HepG2 (cell line): ENCODE results near the gene ISOC2. TPM values are rescaled to one million over a fixed set of nuclear protein-coding genes. Genes with fewer than 3 reads are reported as not detected.

Source experiments
- ELF1 ChIP-seq: sonication (generic); formaldehyde crosslinking; IDR thresholded peaks from 2 replicates; pipeline ENCODE4 v1.4.0; 2020; ENCODE audit warnings: missing genetic modification reagents
- FOSL2 ChIP-seq: sonication (generic); formaldehyde crosslinking; IDR thresholded peaks from 2 replicates; pipeline ENCODE4 v1.4.0; 2020; ENCODE audit warnings: missing genetic modification reagents
- FOXK1 ChIP-seq: sonication (generic); formaldehyde crosslinking; IDR thresholded peaks from 2 replicates; pipeline ENCODE4 v1.4.0; 2020; ENCODE audit warnings: low read depth, missing genetic modification reagents, borderline replicate concordance
- FOXM1 ChIP-seq: sonication (generic); formaldehyde crosslinking; IDR thresholded peaks from 2 replicates; pipeline ENCODE4 v1.5.0; 2020; ENCODE audit warnings: missing genetic modification reagents
- ISL2 ChIP-seq: sonication (generic); formaldehyde crosslinking; IDR thresholded peaks from 2 replicates; pipeline ENCODE4 v1.5.0; 2020; ENCODE audit warnings: missing genetic modification reagents
- KDM5B ChIP-seq: sonication (generic); formaldehyde crosslinking; IDR thresholded peaks from 2 replicates; pipeline ENCODE4 v1.4.0; 2020; ENCODE audit warnings: missing genetic modification reagents, mild to moderate bottlenecking, borderline replicate concordance
- MED1 ChIP-seq: sonication (generic); formaldehyde crosslinking; IDR thresholded peaks from 2 replicates; pipeline ENCODE4 v1.4.0; 2020; ENCODE audit warnings: missing genetic modification reagents
- MXI1 ChIP-seq: IDR thresholded peaks from 3 replicates; pipeline ENCODE4 v1.6.1; 2012; ENCODE audit warnings: low read depth, low read length, inconsistent platforms, borderline replicate concordance
- NCOA2 ChIP-seq: sonication (generic); formaldehyde crosslinking; IDR thresholded peaks from 2 replicates; pipeline ENCODE4 v1.8.0; 2022; ENCODE audit warnings: inconsistent platforms
- ONECUT2 ChIP-seq: sonication (generic); formaldehyde crosslinking; IDR thresholded peaks from 2 replicates; pipeline ENCODE4 v1.4.0; 2020; ENCODE audit warnings: missing genetic modification reagents
- RFXAP ChIP-seq: sonication (generic); formaldehyde crosslinking; IDR thresholded peaks from 2 replicates; pipeline ENCODE4 v1.4.0; 2020; ENCODE audit warnings: missing genetic modification reagents, borderline replicate concordance
- SP2 ChIP-seq: sonication (generic); formaldehyde crosslinking; IDR thresholded peaks from 2 replicates; pipeline ENCODE4 v1.5.1; 2020; ENCODE audit warnings: mild to moderate bottlenecking, missing genetic modification reagents
- SYNCRIP ChIP-seq: fragments of 200-400 bp; formaldehyde crosslinking; IDR thresholded peaks from 2 replicates; pipeline ENCODE4 v1.6.1; 2018; ENCODE audit warnings: mild to moderate bottlenecking, low read depth, low read length; ENCODE audit not compliant: insufficient read depth
- ZKSCAN5 ChIP-seq: sonication (generic); formaldehyde crosslinking; IDR thresholded peaks from 2 replicates; pipeline ENCODE4 v1.5.1; 2020; ENCODE audit warnings: mild to moderate bottlenecking, missing genetic modification reagents
- ZNF205 ChIP-seq: IDR thresholded peaks from 2 replicates; pipeline ENCODE4 v1.6.1; 2018; ENCODE audit warnings: missing biosample characterization, missing genetic modification reagents
- ZNF34 ChIP-seq: sonication (generic); formaldehyde crosslinking; IDR thresholded peaks from 2 replicates; pipeline ENCODE4 v1.4.0; 2020; ENCODE audit warnings: mild to moderate bottlenecking, missing genetic modification reagents, borderline replicate concordance
- ZNF563 ChIP-seq: sonication (generic); formaldehyde crosslinking; IDR thresholded peaks from 2 replicates; pipeline ENCODE4 v1.8.0; 2022; ENCODE audit warnings: mild to moderate bottlenecking, moderate library complexity, missing genetic modification reagents
- ZNF629 ChIP-seq: sonication (generic); formaldehyde crosslinking; conservative IDR thresholded peaks from 2 replicates; pipeline ENCODE4 v1.5.0; 2020; ENCODE audit warnings: missing genetic modification reagents
- ZNF709 ChIP-seq: sonication (generic); formaldehyde crosslinking; IDR thresholded peaks from 2 replicates; pipeline ENCODE4 v1.5.0; 2020; ENCODE audit warnings: mild to moderate bottlenecking, missing genetic modification reagents
- polyA plus RNA-seq, 8 experiments: library from polyadenylated mRNA; depleted of rRNA in 3 of 8; stranded (reverse) in 7 of 8; unstranded in 1 of 8; fragments of >200 nt; fragmentation: Illumina TruSeq in 4 of 8; extraction: Trizol in 4 of 8; gene quantifications; 2 replicates each; pipeline versions ENCODE4 v1.2.1 to v1.2.3, GENCODE V29; 2011 to 2016; ENCODE audit warnings: low read depth in 4 of 8, missing spikeins in 1 of 8, mixed read lengths in 1 of 8; ENCODE audit not compliant: insufficient read depth in 1 of 8
- total RNA-seq, 5 experiments: library from RNA; depleted of rRNA; stranded (reverse); fragments of >200 nt; fragmentation: Illumina TruSeq; extraction: Trizol; gene quantifications; 2 replicates each; pipeline ENCODE4 v1.2.3, GENCODE V29; 2016; ENCODE audit warnings: low read depth in 1 of 5
- TF ChIP-seq, protein P1 (sequence below): fragments of 450-650 bp; IDR thresholded peaks from 2 replicates; pipeline ENCODE4 v1.6.1; 2017; ENCODE audit warnings: mild to moderate bottlenecking
- TF ChIP-seq, protein P2 (sequence below): sonication (generic); formaldehyde crosslinking; IDR thresholded peaks from 2 replicates; pipeline ENCODE4 v1.4.0; 2020; ENCODE audit warnings: missing genetic modification reagents
- TF ChIP-seq, protein P3 (sequence below): sonication (generic); formaldehyde crosslinking; IDR thresholded peaks from 2 replicates; pipeline ENCODE4 v1.8.0; 2022; ENCODE audit warnings: low read depth, missing genetic modification reagents
- TF ChIP-seq, protein P4 (sequence below): sonication (generic); formaldehyde crosslinking; IDR thresholded peaks from 2 replicates; pipeline ENCODE4 v1.4.0; 2020; ENCODE audit warnings: missing genetic modification reagents, mild to moderate bottlenecking, borderline replicate concordance

The ISOC2 gene
- total and polyA plus RNA-seq, 2 of the 13 experiments (the other 11 are each of a cell fraction or from before 2014, with no cell fraction given) = 76.8 to 105 TPM

DNA sequence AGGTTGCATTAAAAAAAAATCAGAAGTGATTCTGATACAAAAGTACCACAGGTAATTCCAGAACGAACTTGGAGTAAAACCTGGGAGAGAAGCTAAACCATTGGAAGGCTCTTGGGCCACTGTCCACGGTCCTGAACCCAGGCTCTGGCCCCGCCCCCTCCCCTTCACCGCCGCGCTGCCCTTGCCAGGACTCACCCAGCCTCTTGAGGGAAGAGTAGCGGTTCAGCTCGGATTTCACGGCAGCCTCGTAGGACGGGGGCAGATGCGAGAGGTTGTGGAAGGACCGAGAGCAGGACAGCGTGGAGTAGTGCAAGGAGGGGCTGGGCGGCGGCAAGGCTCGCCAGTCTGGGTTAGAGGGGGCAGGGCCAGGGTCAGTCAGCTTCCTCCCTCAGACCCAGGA is 24.0 kb downstream of the ISOC2 start (continued):
- no peak for TF ChIP-seq SYNCRIP
- no peak for TF ChIP-seq ZNF629
- peak; percentile 59; the same call in 1 of the 2 replicates for TF ChIP-seq ZNF709 (CRISPR knock-in tag)
- TF ChIP-seq ZNF563 (CRISPR knock-in tag) = peak; percentile 68; the same call in 1 of the 2 replicates
- no peak; the same call in 1 of the 2 replicates for TF ChIP-seq ELF1 (CRISPR knock-in tag)
- peak; percentile 65 for TF ChIP-seq NCOA2 (CRISPR knock-in tag)
- peak; percentile 46 for TF ChIP-seq FOSL2 (CRISPR knock-in tag)
- TF ChIP-seq ZKSCAN5 = no peak
- TF ChIP-seq, protein P1, sequence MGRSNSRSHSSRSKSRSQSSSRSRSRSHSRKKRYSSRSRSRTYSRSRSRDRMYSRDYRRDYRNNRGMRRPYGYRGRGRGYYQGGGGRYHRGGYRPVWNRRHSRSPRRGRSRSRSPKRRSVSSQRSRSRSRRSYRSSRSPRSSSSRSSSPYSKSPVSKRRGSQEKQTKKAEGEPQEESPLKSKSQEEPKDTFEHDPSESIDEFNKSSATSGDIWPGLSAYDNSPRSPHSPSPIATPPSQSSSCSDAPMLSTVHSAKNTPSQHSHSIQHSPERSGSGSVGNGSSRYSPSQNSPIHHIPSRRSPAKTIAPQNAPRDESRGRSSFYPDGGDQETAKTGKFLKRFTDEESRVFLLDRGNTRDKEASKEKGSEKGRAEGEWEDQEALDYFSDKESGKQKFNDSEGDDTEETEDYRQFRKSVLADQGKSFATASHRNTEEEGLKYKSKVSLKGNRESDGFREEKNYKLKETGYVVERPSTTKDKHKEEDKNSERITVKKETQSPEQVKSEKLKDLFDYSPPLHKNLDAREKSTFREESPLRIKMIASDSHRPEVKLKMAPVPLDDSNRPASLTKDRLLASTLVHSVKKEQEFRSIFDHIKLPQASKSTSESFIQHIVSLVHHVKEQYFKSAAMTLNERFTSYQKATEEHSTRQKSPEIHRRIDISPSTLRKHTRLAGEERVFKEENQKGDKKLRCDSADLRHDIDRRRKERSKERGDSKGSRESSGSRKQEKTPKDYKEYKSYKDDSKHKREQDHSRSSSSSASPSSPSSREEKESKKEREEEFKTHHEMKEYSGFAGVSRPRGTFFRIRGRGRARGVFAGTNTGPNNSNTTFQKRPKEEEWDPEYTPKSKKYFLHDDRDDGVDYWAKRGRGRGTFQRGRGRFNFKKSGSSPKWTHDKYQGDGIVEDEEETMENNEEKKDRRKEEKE = no peak
- TF ChIP-seq RFXAP (CRISPR knock-in tag) = 0 out of 2 replicates have a peak, but pooled peaks have one; percentile 25
- no peak for TF ChIP-seq FOXK1 (CRISPR knock-in tag)
- TF ChIP-seq KDM5B (CRISPR knock-in tag) = peak; percentile 31; the same call in 1 of the 2 replicates
- no peak for TF ChIP-seq ZNF34 (CRISPR knock-in tag)
- TF ChIP-seq MXI1 = no peak; the same call in 2 of the 3 replicates
- TF ChIP-seq ISL2 (CRISPR knock-in tag) = peak; percentile 48; the same call in 1 of the 2 replicates
- TF ChIP-seq SP2 (CRISPR knock-in tag) = no peak
- TF ChIP-seq ONECUT2 = no peak
- TF ChIP-seq, protein P2, sequence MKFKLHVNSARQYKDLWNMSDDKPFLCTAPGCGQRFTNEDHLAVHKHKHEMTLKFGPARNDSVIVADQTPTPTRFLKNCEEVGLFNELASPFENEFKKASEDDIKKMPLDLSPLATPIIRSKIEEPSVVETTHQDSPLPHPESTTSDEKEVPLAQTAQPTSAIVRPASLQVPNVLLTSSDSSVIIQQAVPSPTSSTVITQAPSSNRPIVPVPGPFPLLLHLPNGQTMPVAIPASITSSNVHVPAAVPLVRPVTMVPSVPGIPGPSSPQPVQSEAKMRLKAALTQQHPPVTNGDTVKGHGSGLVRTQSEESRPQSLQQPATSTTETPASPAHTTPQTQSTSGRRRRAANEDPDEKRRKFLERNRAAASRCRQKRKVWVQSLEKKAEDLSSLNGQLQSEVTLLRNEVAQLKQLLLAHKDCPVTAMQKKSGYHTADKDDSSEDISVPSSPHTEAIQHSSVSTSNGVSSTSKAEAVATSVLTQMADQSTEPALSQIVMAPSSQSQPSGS (CRISPR knock-in tag) = peak; percentile 45; the same call in 1 of the 2 replicates
- TF ChIP-seq MED1 (CRISPR knock-in tag) = peak; percentile 21; the same call in 1 of the 2 replicates
- TF ChIP-seq, protein P3, sequence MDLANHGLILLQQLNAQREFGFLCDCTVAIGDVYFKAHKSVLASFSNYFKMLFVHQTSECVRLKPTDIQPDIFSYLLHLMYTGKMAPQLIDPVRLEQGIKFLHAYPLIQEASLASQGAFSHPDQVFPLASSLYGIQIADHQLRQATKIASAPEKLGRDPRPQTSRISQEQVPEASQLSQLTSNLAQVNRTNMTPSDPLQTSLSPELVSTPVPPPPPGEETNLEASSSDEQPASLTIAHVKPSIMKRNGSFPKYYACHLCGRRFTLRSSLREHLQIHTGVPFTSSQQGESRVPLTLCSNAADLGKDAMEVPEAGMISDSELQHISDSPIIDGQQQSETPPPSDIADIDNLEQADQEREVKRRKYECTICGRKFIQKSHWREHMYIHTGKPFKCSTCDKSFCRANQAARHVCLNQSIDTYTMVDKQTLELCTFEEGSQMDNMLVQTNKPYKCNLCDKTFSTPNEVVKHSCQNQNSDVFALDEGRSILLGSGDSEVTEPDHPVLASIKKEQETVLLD (CRISPR knock-in tag) = no peak
- TF ChIP-seq FOXM1 = no peak
- TF ChIP-seq, protein P4, sequence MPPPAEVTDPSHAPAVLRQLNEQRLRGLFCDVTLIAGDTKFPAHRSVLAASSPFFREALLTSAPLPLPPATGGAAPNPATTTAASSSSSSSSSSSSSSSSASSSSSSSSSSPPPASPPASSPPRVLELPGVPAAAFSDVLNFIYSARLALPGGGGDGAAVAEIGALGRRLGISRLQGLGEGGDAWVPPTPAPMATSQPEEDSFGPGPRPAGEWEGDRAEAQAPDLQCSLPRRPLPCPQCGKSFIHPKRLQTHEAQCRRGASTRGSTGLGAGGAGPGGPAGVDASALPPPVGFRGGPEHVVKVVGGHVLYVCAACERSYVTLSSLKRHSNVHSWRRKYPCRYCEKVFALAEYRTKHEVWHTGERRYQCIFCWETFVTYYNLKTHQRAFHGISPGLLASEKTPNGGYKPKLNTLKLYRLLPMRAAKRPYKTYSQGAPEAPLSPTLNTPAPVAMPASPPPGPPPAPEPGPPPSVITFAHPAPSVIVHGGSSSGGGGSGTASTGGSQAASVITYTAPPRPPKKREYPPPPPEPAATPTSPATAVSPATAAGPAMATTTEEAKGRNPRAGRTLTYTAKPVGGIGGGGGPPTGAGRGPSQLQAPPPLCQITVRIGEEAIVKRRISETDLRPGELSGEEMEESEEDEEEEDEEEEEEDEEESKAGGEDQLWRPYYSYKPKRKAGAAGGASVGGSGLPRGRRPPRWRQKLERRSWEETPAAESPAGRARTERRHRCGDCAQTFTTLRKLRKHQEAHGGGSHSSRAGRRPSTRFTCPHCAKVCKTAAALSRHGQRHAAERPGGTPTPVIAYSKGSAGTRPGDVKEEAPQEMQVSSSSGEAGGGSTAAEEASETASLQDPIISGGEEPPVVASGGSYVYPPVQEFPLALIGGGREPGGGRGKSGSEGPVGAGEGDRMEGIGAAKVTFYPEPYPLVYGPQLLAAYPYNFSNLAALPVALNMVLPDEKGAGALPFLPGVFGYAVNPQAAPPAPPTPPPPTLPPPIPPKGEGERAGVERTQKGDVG (CRISPR knock-in tag) = no peak
- TF ChIP-seq ZNF205 (CRISPR knock-in tag) = 0 out of 2 replicates have a peak, but pooled peaks have one; percentile 54
